NT2/D1 (cell line): ENCODE data around the gene OR52D1.

Experiments used
- DNase-seq: peaks from one replicate; pipeline ENCODE4 v3.0.0-alpha.2; 2011; ENCODE audit warnings: low read depth, low spot score
- H3K27me3 ChIP-seq: 2 replicates; pipeline ENCODE4 v1.6.0; 2011; ENCODE audit warnings: mild to moderate bottlenecking; ENCODE audit not compliant: insufficient read length, insufficient read depth
- H3K36me3 ChIP-seq: 2 replicates; pipeline ENCODE4 v1.6.1; 2011; ENCODE audit warnings: mild to moderate bottlenecking, low read length, mixed read lengths; ENCODE audit not compliant: insufficient read depth, insufficient read length
- H3K4me1 ChIP-seq: 2 replicates; pipeline ENCODE4 v1.5.1; 2011; ENCODE audit not compliant: insufficient read depth, insufficient read length
- H3K4me3 ChIP-seq: 2 replicates; pipeline ENCODE4 v1.5.1; 2011; ENCODE audit warnings: low read depth; ENCODE audit not compliant: insufficient read length
- H3K9ac ChIP-seq: 2 replicates; pipeline ENCODE4 v1.6.0; 2011; ENCODE audit warnings: low read depth; ENCODE audit not compliant: insufficient read length
- H3K9me3 ChIP-seq: 2 replicates; pipeline ENCODE4 v1.5.1; 2011; ENCODE audit warnings: mild to moderate bottlenecking, low read length; ENCODE audit not compliant: insufficient read depth
- SUZ12 ChIP-seq: IDR thresholded peaks from 2 replicates; pipeline ENCODE4 v1.6.1; 2011; ENCODE audit not compliant: insufficient read length, insufficient read depth; ENCODE audit errors: extremely low read depth
- YY1 ChIP-seq: IDR thresholded peaks from 2 replicates; pipeline ENCODE4 v1.6.1; 2011; ENCODE audit not compliant: insufficient read length, insufficient read depth
- ZNF274 ChIP-seq: IDR thresholded peaks from 2 replicates; pipeline ENCODE4 v1.6.1; 2011; ENCODE audit warnings: mild to moderate bottlenecking, low read depth, low read length

Gene OR52D1

GRCh38 chr11:5514841-5515240 lies 26.4 kb downstream of the OR52D1 start:
- DNase-seq: no peak
- Histone ChIP-seq H3K27me3 (no peaks in the 10 kb centered on the region), H3K9ac (no peak overlapping the region), H3K4me1 (no peaks in the 10 kb centered on the region), H3K36me3 (no peaks in the 10 kb centered on the region), H3K4me3 (no peak overlapping the region), H3K9me3 (no peaks in the 10 kb centered on the region)
- TF ChIP-seq ZNF274 (no peak), SUZ12 (no peak)

GRCh38 chr11:5516599-5516998 lies 28.1 kb downstream of the OR52D1 start, which contains the start of gene UBQLNL:
Gene UBQLNL, minus strand, starts transcription at chr11:5516699. Its CDS starts 258 bp downstream, at chr11:5516441.
- DNase-seq: no peak
- Histone ChIP-seq H3K36me3 (no peaks in the 10 kb centered on the region), H3K9ac (no peak within 1 kb of the TSS)

GRCh38 chr11:5521540-5521939 lies 33.1 kb downstream of the OR52D1 start:
- Histone ChIP-seq H3K9me3 (no peaks in the 10 kb centered on the region), H3K27me3 (no peaks in the 10 kb centered on the region), H3K36me3 (no peaks in the 10 kb centered on the region), H3K9ac (no peak overlapping the region), H3K4me1 (no peaks in the 10 kb centered on the region), H3K4me3 (no peak overlapping the region)
- DNase-seq: no peak
- TF ChIP-seq ZNF274 (no peak), YY1 (no peak), SUZ12 (no peak)

More at GRCh38 chr11:5516599-5516998, 28.1 kb downstream of the OR52D1 start, which contains the start of gene UBQLNL:
- no peaks in the 10 kb centered on the region for H3K9me3 ChIP-seq
- no peaks in the 10 kb centered on the region for H3K4me1 ChIP-seq
- no peak within 1 kb of the TSS for H3K4me3 ChIP-seq
- no peaks in the 10 kb centered on the region for H3K27me3 ChIP-seq
- TF ChIP-seq YY1 (no peak), ZNF274 (no peak), SUZ12 (no peak)

GRCh38 chr11:5522308-5522707 lies 33.8 kb downstream of the OR52D1 start:
- Histone ChIP-seq H3K27me3 (no peaks in the 10 kb centered on the region), H3K4me1 (no peaks in the 10 kb centered on the region), H3K36me3 (no peaks in the 10 kb centered on the region), H3K9ac (no peak overlapping the region), H3K9me3 (no peaks in the 10 kb centered on the region), H3K4me3 (no peak overlapping the region)
- DNase-seq: no peak
- TF ChIP-seq SUZ12: no peak

- no peaks in the 10 kb centered on the region for H3K36me3 ChIP-seq
- TF ChIP-seq SUZ12 (no peak), ZNF274 (no peak), YY1 (no peak)
- H3K4me1 ChIP-seq: no peaks in the 10 kb centered on the region
- H3K27me3 ChIP-seq: no peaks in the 10 kb centered on the region
- H3K9ac ChIP-seq: no peak overlapping the region
- no peaks in the 10 kb centered on the region for H3K9me3 ChIP-seq
- no peak overlapping the region for H3K4me3 ChIP-seq
- DNase-seq: no peak
These were observed 36.3 kb downstream of the OR52D1 start for GRCh38 chr11:5524756-5525155.

GRCh38 chr11:5527716-5528115 lies 39.2 kb downstream of the OR52D1 start:
- no peak for DNase-seq
- no peak for TF ChIP-seq ZNF274
- no peak for TF ChIP-seq YY1
- TF ChIP-seq SUZ12: no peak
- H3K9me3 ChIP-seq: no peaks in the 10 kb centered on the region
- no peaks in the 10 kb centered on the region for H3K36me3 ChIP-seq
- no peaks in the 10 kb centered on the region for H3K4me1 ChIP-seq
- no peak overlapping the region for H3K9ac ChIP-seq
- no peaks in the 10 kb centered on the region for H3K27me3 ChIP-seq
- no peak overlapping the region for H3K4me3 ChIP-seq

GRCh38 chr11:5528495-5528894 lies 40.0 kb downstream of the OR52D1 start:
- Histone ChIP-seq H3K27me3 (no peaks in the 10 kb centered on the region), H3K4me1 (no peaks in the 10 kb centered on the region), H3K4me3 (no peak overlapping the region), H3K9me3 (no peaks in the 10 kb centered on the region), H3K36me3 (no peaks in the 10 kb centered on the region), H3K9ac (no peak overlapping the region)
- TF ChIP-seq YY1 (no peak), SUZ12 (no peak), ZNF274 (no peak)
- no peak for DNase-seq
